Esophagus squamous epithelium (tissue), 4 donors: ENCODE results near the gene SLC66A3.

ENCODE experiments used
- CTCF ChIP-seq, 6 experiments: fragments of 450-650 bp in 4 of 6; fragments of 200-600 bp in 2 of 6; sonication (generic) in 2 of 6; IDR thresholded peaks; one replicate each; pipeline ENCODE4 v1.5.1; 2016 to 2019; ENCODE audit warnings: antibody characterized with exemption in 6 of 6, mild to moderate bottlenecking in 4 of 6, moderate library complexity in 4 of 6
- POLR2A ChIP-seq, 4 donors: fragments of 450-650 bp; IDR thresholded peaks; one replicate each; pipeline ENCODE4 v1.6.1; 2017; ENCODE audit warnings: antibody characterized with exemption in 4 of 4, mild to moderate bottlenecking in 4 of 4, moderate library complexity in 3 of 4

- TF ChIP-seq CTCF (IDR thresholded peaks at IDR 0.05) = peak; percentile 15 to 53 (median 30)
- no peak for TF ChIP-seq POLR2A (IDR thresholded peaks at IDR 0.05)
Observed at GRCh38 chr2:11129598-11130449, 25.4 kb upstream of the SLC66A3 start.
